NK-92 (cell line): ENCODE data around the gene TAAR6.
"Not testable (repeated sequence)": the region's sequence is repeated elsewhere in the genome, so short reads cannot be mapped to it uniquely, and the experiment has no call there.

Experiments used
- DNase-seq: peaks from one replicate; lab custom pipeline; 2025; ENCODE audit not compliant: unreplicated experiment; lab: John Stamatoyannopoulos, UW

Gene TAAR6

DNA sequence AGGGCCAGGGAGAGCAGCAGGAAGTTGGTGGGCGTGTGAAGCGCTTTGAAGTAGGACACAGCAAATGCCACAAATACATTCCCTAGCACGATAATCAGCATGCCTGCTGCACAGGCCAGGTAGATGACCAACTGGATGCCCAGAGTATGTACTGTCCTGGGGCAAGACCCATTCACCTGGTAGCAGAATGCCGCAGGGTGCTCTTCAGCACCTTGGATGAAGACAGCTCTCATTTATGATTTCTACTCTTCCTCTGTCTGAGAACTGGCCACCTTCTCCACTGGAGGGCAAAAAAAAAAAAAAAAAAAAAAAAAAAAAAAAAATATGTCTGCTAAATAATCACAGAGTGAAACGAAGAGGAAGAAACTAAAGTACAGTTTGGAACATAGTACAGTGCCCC is 19.3 kb downstream of the TAAR6 start, which contains the start of gene TAAR5:
TSS of gene TAAR5 (minus strand) at position 288 of the 400 bp plus-strand sequence. CDS start at position 233, 55 bp downstream.
- DNase-seq, result no peak

DNA sequence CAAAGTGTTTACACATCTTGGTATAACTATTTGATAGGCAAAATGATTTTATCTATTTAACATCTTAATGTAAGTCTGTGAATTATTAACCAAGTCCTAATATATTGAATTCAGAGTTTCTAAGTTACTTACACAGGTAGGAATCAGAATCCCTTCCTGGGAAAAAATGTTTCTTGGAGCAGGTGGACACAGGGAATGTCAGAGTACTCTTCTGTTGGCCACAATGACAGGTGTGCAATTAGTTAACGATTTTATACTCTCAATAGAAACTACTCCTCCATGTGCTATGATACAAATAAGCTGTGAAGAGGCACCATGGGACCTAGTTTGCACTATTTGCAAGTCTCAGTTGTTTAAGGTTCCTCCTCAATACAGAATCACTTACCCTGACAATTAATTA is 20.2 kb downstream of the TAAR6 start:
- DNase-seq, result no peak

DNA sequence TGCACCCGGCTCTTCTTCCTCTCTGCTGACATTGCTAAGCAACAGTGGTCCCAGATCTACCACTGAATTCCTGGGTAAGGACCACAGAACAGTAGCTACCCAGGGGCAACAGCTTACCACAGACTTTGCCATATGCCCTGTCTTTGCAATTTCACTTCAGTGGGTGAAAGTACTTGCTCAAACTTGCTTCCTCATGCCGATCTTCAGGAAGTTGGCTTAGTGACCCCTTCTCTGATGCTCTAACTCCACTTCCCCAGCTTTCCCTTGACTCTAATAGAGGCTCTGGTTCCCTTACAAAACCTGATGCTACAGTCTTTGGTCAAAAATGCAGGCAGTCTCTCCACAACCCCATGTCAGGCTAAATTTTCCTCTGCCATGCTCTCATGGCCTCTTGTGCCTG is 22.7 kb downstream of the TAAR6 start:
- DNase-seq, result no peak

GRCh38 chr6:132596201-132596600 is 26.1 kb downstream of the TAAR6 start:
- no peak for DNase-seq

DNA sequence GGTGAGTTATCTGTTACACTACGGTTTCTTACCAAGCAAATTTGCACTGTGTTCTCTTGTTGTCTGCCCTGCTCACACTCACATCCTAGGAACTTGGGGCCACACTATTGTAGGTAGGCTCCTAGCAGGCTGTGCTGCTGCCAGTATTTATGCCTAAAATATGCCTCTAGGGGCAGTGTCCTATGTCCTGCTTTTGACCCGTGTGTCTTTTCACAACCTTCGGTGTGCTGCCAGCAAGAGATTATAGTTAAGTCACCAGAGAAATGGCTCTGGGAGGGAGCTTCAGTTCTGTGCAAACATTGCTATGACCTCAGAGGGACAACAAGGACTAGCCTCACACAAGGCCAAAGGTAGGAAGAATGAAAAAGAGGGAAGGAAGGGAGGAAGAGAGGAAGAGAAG is 28.4 kb downstream of the TAAR6 start:
- no peak for DNase-seq

DNA sequence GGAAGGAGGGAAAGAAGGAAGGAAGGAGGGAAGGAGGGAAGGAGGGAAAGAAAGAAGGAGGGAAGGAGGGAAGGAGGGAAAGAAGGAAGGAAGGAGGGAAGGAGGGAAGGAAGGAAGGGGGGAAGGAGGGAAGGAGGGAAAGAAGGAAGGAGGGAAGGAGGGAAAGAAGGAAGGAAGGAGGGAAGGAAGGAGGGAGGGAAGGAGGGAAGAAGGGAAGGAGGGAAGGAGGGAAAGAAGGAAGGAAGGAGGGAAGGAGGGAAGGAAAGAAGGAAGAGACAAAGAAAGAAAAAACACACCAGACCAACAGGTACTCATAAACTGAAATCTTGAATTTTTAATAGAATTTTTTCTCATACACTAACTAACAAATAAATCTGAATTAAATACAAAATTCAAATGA is 30.8 kb downstream of the TAAR6 start:
- not testable (repeated sequence) for DNase-seq

DNA sequence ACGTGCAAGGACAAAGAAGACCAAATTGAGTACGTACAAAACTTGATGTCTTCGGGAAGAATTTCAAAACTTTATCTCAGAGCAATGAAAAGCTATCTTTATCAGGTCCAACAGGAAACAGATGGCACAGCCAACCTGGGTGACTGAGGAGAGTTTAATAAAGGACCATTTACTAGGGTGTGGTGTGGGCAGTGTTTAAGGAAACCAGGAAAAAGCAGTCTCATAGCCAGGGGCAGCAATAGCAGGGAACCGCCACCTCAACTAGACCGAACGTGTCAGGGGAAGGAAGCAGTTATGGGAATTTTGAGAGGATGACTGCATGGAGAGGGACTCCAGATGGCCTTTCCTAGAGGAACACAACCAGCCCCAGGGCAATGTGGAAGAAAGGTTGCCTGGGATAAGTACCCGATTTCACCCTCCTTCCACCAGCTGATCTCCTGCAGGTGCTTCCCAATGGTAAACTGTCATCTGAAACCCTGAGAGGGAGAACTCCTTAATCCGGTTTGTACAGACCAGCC is 34.6 kb downstream of the TAAR6 start:
- no peak for DNase-seq

DNA sequence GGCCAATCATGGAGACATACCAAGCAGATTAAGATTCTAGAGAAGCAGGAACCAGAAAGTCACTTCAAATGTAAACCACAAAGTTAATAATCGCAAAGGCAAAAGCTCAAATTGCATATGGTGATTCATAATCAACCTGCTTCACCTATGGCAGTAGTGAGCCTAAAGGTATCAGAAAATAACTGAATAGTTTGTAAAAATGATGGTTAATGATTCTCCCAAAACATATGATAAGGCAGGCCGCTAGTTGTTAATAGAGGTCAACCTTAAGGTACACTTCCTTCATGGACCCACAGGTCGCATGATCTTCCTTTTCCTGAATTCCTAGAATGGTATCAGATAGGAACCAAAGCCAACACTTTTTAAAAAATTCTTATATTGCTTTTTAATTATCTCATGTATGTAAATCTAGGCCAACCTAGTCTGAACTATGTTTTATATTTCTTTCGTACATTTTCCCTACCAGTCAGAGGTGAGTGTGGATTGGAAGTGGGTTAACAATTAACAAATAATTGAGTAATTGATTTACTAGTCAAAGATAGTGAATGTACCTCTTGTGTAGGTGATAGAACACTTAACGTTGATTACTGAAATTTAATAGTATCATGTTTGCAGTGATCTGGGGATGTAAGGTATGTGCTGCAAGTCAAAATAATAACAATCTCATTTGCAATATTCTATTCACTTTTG is 37.6 kb downstream of the TAAR6 start:
- no peak for DNase-seq

DNA sequence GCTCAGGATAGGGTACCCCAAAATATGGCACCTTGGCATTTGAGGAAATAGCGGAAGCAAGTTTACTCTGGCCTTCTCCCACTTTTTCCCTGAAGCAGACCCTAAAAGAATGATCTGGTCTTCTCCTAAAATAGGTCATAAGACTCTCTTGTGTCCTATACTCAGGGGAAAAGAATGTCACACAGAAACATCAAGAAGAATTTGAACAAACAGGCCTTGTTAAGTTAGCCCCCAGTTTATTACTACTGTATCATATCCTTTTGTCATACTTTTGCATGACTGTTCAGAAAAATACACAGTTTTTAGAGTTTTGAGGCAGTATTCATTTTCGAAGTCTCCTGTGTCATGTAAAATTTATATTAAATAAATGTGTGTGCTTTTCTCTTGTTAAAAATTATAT is 41.5 kb downstream of the TAAR6 start:
- DNase-seq, result no peak

- no peak for DNase-seq
Measured at GRCh38 chr6:132612449-132613108, 42.5 kb downstream of the TAAR6 start.

- no peak for DNase-seq
Measured at GRCh38 chr6:132614554-132614953, 44.4 kb downstream of the TAAR6 start.

- no peak for DNase-seq
Measured at GRCh38 chr6:132616677-132617076, 46.6 kb downstream of the TAAR6 start.
